Measurements from ENCODE around the gene CNPY2.
A peak's percentile ranks its signal among the peaks of the same experiment; 100 is the strongest.
"Not testable (repeated sequence)": the region's sequence is repeated elsewhere in the genome, so short reads cannot be mapped to it uniquely, and the experiment has no call there.

Gene CNPY2

GRCh38 chr12:56297400-56297799 lies 18.4 kb downstream of the CNPY2 start:
- no peak for DNase-seq

GRCh38 chr12:56296295-56296694 lies 19.5 kb downstream of the CNPY2 start:
- DNase-seq: no peak

GRCh38 chr12:56293795-56294194 lies 22.0 kb downstream of the CNPY2 start:
- DNase-seq: no peak

- no peak for DNase-seq
Observed at GRCh38 chr12:56288705-56289387, 26.9 kb downstream of the CNPY2 start.

- no peak for DNase-seq
Observed at GRCh38 chr12:56286044-56286830, 29.6 kb downstream of the CNPY2 start.

GRCh38 chr12:56284263-56284662 lies 31.5 kb downstream of the CNPY2 start:
- DNase-seq: not testable (repeated sequence)

GRCh38 chr12:56282579-56282978 lies 33.2 kb downstream of the CNPY2 start:
- DNase-seq: no peak

- no peak for DNase-seq
Observed at GRCh38 chr12:56282030-56282429, 33.8 kb downstream of the CNPY2 start.

GRCh38 chr12:56280849-56281248 lies 34.9 kb downstream of the CNPY2 start:
- DNase-seq: no peak

- no peak for DNase-seq
Observed at GRCh38 chr12:56278905-56279304, 36.9 kb downstream of the CNPY2 start.

GRCh38 chr12:56274299-56274698 lies 41.5 kb downstream of the CNPY2 start:
- no peak for DNase-seq

- not testable (repeated sequence) for DNase-seq
Observed at GRCh38 chr12:56272468-56272867, 43.3 kb downstream of the CNPY2 start.

GRCh38 chr12:56271031-56271430 lies 44.8 kb downstream of the CNPY2 start:
- no peak for DNase-seq

GRCh38 chr12:56267443-56268071 lies 48.2 kb downstream of the CNPY2 start:
- DNase-seq: no peak

- peak; percentile 75 for DNase-seq
Observed at GRCh38 chr12:56266693-56267442, 48.9 kb downstream of the CNPY2 start, which contains the start of gene COQ10A. TSS of gene COQ10A (plus strand) at chr12:56266942. CDS start at chr12:56267119, 177 bp downstream.

GRCh38 chr12:56266068-56266692 lies 49.6 kb downstream of the CNPY2 start:
- not testable (repeated sequence) for DNase-seq

GRCh38 chr12:56262955-56263354 lies 52.8 kb downstream of the CNPY2 start:
- not testable (repeated sequence) for DNase-seq

GRCh38 chr12:56261503-56262232 lies 54.1 kb downstream of the CNPY2 start:
- DNase-seq: no peak

- DNase-seq: no peak
Observed at GRCh38 chr12:56260921-56261320, 54.9 kb downstream of the CNPY2 start.

GRCh38 chr12:56260380-56260779 lies 55.4 kb downstream of the CNPY2 start:
- DNase-seq: no peak
